NOMO-1 (cell line): Measurements from ENCODE around the gene COL6A2.
A peak's percentile ranks its signal among the peaks of the same experiment; 100 is the strongest.
"Not testable (repeated sequence)": the region's sequence is repeated elsewhere in the genome, so short reads cannot be mapped to it uniquely, and the experiment has no call there.

ENCODE experiments used
- DNase-seq, 2 experiments: peaks; one replicate each; lab custom pipeline; 2025; ENCODE audit not compliant: unreplicated experiment in 2 of 2; lab: John Stamatoyannopoulos, UW

COL6A2 gene

DNA sequence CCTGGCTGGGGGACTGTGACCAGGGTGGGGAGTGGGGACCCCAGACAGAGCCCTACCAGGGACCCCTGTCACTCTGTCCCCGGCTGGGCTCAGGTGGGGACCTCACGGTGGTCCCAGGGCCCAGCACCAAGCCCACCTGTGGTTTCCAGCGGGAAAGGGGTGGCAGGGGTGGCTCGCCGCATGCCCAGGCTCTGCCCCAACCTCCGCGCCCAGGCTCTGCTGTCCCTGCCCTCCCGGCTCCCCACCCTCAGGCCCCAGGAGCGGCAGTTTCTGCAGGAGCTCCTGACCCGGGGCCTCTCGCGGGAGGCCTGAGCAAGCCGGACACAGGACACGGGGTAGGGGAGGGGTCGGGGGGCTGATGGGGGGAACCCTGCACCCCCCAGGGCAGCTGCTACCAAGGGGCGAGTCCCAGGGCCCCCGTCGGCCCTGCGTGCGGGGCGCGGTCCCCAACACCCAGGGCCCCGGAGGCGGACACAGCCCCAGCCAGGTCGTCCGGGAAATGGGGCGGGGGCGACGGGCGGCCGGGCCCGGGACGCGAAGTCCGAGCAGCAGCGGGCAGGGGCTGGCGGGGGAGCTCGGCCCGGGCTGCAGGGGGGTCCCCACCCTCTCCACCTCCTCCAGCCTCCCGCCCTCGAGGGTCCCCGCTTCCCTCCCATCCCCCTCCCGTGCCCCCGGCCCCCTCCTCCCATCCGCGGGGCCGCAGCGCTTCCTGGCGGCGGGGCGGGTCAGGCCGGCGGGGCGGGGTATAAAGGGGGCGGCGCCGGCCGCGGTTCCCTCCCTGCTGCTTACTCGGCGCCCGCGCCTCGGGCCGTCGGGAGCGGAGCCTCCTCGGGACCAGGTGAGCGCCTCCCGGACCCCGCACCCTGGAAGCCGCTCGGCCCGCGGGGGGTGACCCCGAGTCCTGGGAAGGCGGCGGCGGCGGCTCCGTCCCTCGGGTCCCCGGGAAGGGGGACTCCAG, at the start of gene COL6A2:
Gene COL6A2 (plus strand): TSS at position 777 of the 958 bp plus-strand sequence.
- peak in 1 of 2 experiments; percentile 1 for DNase-seq

GRCh38 chr21:46048926-46049889, 48.7 kb upstream of the COL6A2 start:
- DNase-seq, result no peak

DNA sequence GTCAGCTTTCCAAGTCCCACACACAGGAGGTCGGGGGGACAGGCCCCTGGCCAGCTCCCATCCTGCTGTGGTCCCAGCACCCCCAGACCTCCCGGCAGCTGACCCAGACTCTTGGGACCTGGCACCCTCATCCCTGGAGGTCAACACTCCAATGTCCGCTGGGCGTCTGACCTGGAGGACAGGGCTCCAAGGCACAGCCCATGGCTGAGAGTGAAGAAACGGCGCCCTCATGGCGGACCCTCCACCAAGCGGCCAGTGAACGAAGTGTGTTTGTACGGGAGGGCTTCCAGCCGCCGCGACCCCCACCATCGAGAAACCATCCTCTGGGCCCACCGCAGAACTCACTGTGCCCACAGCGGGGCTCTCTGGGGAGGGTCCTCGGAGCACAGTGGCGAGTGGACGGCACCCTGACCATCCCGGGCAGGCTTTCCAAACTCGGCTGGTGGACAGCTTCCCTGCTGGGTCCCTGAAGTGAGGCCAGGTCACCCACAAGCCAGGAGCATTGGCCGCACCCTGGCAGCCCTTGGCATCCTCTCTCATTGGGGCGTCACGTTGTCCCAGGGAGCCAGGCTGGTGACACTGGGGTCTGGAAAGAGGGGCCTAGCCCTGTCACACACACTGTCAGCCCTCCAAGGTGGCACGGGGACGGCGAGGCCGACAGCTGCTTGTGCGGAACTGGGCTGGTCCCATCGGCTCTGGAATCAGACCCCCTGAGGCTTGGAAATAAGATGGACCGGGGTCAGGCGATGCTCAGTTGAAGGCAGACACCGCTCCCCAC, 47.8 kb upstream of the COL6A2 start:
- DNase-seq, result no peak

GRCh38 chr21:46050668-46051378, 47.1 kb upstream of the COL6A2 start:
- DNase-seq, result no peak

GRCh38 chr21:46051379-46051770, 46.5 kb upstream of the COL6A2 start:
- no peak for DNase-seq

- DNase-seq, result no peak
Observed at GRCh38 chr21:46051821-46052675, 45.9 kb upstream of the COL6A2 start.

GRCh38 chr21:46052703-46053651, 44.9 kb upstream of the COL6A2 start:
- DNase-seq, result no peak

DNA sequence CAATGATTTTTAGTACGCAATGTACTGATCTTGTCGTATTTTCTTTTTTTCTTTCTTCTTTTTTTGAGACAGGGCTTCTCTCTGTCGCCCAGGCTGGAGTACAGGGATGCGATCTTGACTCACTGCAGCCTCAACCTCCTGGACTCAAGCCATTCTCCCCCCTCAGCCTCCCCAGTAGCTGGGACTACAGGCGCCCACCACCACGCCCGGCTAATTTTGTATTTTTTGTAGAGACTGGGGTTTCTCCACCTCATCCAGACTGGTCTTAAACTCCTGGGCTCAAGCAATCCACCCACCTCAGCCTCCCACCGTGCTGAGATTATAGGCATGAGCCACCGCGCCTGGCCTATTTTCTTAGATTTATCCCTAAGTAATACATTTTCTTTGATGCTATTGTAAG, 43.9 kb upstream of the COL6A2 start:
- DNase-seq, result no peak

DNA sequence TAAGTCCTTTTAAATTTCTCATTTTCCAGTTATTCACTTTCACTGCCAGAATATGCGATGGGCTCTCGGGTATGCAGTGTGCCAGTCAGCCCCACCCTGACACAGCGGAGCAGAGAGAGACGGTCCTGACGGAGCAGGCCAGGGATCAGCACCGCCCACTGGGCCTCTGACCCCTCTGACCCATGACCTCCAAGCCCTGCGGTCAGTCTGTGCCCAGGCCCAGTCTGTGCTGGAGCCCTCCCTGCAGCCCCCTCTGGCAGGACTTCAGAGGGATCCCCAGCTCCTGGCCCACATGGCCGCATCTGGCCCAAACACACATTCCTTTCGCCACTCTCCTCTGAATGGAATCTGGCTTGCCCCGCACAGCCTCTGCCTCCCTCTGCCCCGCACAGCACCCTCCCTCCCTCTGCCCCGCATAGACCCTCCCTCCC, 43.4 kb upstream of the COL6A2 start:
- no peak for DNase-seq

GRCh38 chr21:46055863-46056281, 42.0 kb upstream of the COL6A2 start:
- no peak for DNase-seq

GRCh38 chr21:46056450-46056903, 41.4 kb upstream of the COL6A2 start:
- no peak for DNase-seq

DNA sequence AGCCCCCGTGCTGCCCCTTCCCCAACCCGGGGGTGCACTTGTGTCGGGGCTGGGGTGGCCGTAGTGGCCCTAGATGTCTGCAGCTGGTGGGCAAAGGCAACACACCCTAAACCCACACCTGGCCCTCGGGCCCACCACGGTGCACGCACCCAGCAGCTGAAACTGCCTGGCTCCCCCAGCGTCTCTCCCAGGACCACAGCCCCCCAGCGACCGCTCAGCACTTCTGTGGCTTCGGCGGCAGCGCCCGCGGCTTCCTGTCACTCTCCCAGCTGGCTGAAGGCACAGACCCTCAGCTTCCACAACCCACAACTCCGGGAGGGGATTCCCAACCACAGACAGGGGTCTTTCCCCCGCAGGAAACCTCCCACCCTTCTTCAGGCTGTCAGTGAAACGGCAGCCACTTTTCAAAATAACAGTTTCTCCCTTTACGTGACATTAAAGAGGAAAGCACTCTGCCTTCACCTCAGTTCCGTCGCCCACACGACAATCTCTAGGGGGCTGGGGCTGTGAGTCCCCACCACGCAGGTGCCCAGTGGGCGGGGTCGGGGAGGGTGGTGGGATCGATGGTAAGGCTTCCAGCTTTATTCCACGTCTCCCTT, 40.7 kb upstream of the COL6A2 start:
- no peak for DNase-seq

DNA sequence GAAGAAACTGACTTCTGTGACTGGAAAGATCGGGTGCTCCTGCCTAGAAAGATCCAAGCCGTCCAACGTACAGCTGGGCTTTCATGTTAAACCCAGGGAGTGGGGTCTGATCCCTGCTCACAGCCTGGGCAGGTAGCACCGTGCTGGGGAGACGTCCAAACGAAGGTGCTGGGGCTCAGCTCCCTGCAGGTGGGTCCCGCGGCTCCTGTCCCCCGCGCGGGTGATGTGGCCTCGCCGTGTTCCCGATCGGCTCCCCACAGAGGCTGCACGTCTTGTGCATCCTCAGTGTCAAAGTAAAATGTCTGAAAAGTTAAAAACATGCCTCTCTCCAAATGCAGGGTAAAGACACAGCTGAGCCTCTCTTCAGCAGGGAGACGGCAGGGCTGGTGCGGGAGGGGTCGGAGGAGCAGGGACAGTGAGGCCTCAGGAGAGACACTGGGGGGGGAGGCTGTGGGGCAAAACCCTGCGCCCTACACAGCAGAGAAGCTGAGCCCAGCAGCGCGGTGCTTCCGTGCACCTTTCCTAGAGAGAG, 40.1 kb upstream of the COL6A2 start:
- DNase-seq, result no peak

DNA sequence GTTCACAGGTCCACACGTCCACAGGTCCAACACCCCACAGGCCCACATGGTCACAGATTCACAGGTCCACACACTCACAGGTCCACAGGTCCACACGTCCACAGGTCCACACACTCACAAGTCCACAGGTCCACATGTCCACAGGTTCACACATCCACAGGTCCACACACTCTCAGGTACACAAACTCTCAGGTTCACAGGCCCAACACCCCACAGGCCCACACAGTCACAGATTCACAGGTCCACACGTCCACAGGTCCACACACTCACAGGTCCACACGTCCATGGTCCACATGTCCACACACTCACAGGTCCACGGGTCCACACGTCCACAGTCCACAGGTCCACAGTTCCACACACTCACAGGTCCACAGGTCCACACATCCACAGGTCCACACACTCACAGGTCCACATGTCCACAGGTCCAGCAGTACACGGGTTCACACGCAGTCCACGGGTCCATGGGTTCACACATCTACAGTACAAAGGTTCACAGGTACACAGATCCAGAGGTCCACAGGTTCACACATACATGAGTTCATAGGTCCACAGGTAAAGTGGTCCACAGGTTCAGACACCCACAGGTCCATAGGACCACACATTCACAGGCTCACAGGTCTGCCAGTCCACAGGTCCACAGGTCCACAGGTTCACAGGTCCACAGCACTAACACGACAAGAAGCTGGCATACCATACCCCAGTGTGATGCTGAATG, 39.3 kb upstream of the COL6A2 start:
- no peak for DNase-seq

GRCh38 chr21:46059195-46059594, 38.7 kb upstream of the COL6A2 start:
- no peak for DNase-seq

GRCh38 chr21:46059711-46060455, 38.0 kb upstream of the COL6A2 start:
- DNase-seq, result not testable (repeated sequence)
